SK-N-MC (cell line): ENCODE data around the gene PLA2R1.

Source experiments
- EZH2 ChIP-seq: fragments of 200-600 bp; sonication (generic); IDR thresholded peaks from one replicate; pipeline ENCODE4 v1.6.1; 2017; ENCODE audit warnings: antibody characterized with exemption
- POLR2AphosphoS5 ChIP-seq: IDR thresholded peaks from 2 replicates; pipeline ENCODE4 v1.6.1; 2012; ENCODE audit warnings: mild to moderate bottlenecking, low read depth, low read length, borderline replicate concordance

GRCh38 chr2:160053946-160054345, 8.5 kb downstream of the PLA2R1 start:
- TF ChIP-seq EZH2 (no peak), POLR2AphosphoS5 (no peak)
